ENCODE data around the gene ZFYVE26.

- TF ChIP-seq CTCF (IDR thresholded peaks at IDR 0.05), result no peak
- TF ChIP-seq POLR2A (IDR thresholded peaks at IDR 0.05), result no peak
Observed at GRCh38 chr14:67727361-67727760, 89.0 kb downstream of the ZFYVE26 start.
